ENCODE data around the gene MAP3K20.

DNA sequence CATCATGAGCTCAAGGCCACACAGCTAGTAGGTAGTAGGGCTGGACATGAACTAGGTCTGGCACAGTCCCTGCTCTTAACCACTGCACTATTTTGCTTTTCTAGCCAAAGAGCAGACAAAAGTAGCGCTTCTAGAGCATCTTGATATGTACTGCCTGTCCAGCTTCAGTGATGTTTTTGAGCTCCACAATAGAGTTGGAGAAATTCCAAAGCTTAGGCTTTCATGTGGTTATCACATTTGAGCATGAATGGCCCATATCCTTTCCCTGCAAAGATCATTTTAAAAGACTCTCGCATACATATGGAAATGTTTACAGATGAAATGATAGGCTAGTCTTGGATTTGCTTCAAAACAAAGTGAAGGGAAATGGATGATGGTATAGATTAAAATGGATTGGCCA is 128.7 kb downstream of the MAP3K20 start:
- TF ChIP-seq, protein P1, sequence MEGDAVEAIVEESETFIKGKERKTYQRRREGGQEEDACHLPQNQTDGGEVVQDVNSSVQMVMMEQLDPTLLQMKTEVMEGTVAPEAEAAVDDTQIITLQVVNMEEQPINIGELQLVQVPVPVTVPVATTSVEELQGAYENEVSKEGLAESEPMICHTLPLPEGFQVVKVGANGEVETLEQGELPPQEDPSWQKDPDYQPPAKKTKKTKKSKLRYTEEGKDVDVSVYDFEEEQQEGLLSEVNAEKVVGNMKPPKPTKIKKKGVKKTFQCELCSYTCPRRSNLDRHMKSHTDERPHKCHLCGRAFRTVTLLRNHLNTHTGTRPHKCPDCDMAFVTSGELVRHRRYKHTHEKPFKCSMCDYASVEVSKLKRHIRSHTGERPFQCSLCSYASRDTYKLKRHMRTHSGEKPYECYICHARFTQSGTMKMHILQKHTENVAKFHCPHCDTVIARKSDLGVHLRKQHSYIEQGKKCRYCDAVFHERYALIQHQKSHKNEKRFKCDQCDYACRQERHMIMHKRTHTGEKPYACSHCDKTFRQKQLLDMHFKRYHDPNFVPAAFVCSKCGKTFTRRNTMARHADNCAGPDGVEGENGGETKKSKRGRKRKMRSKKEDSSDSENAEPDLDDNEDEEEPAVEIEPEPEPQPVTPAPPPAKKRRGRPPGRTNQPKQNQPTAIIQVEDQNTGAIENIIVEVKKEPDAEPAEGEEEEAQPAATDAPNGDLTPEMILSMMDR (IDR thresholded peaks at IDR 0.05) = no peak
- TF ChIP-seq POLR2AphosphoS5 (IDR thresholded peaks at IDR 0.05) = no peak
